Osteocyte (in vitro differentiated cells): Measurements from ENCODE around the gene ZNF506. TPM values are rescaled to one million over a fixed set of nuclear protein-coding genes. Genes with fewer than 3 reads are reported as not detected.

Source experiments
- DNase-seq: peaks from one replicate; pipeline ENCODE4 v3.0.0; 2021; ENCODE audit warnings: mixed read lengths; ENCODE audit not compliant: unreplicated experiment; ENCODE audit errors: extremely low spot score
- H3K27ac Mint-ChIP-seq: one replicate; pipeline ENCODE4 v1.8.0; 2021; ENCODE audit warnings: mild to moderate bottlenecking, mixed read lengths; ENCODE audit not compliant: unreplicated experiment
- H3K27me3 Mint-ChIP-seq: one replicate; pipeline ENCODE4 v1.8.0; 2021; ENCODE audit warnings: mixed read lengths; ENCODE audit not compliant: unreplicated experiment
- H3K36me3 Mint-ChIP-seq: one replicate; pipeline ENCODE4 v1.8.0; 2021; ENCODE audit warnings: mixed read lengths; ENCODE audit not compliant: unreplicated experiment
- H3K4me1 Mint-ChIP-seq: one replicate; pipeline ENCODE4 v1.8.0; 2021; ENCODE audit warnings: mixed read lengths; ENCODE audit not compliant: unreplicated experiment
- H3K4me3 Mint-ChIP-seq: one replicate; pipeline ENCODE4 v1.8.0; 2021; ENCODE audit warnings: mild to moderate bottlenecking, moderate library complexity, mixed read lengths; ENCODE audit not compliant: unreplicated experiment
- H3K9me3 Mint-ChIP-seq: one replicate; pipeline ENCODE4 v1.8.0; 2021; ENCODE audit warnings: mixed read lengths; ENCODE audit not compliant: unreplicated experiment
- total RNA-seq: library from RNA; stranded (reverse); gene quantifications from 2 replicates; pipeline ENCODE4 v1.2.1, GENCODE V29; 2021
- TF ChIP-seq, protein P1 (sequence below): fragments of 200-600 bp; sonication (generic); IDR thresholded peaks from 2 replicates; pipeline ENCODE4 v1.5.0; 2021; ENCODE audit warnings: antibody characterized with exemption, mild to moderate bottlenecking, moderate library complexity

ZNF506 gene
- total RNA-seq, 1 donor from 2014 or later = 10.5 TPM

GRCh38 chr19:19758164-19758563, 63.4 kb downstream of the ZNF506 start:
- Mint-ChIP-seq H3K9me3 (peaks cover 11% of the 10 kb centered on the region), H3K4me1 (no peaks in the 10 kb centered on the region), H3K36me3 (no peaks in the 10 kb centered on the region), H3K4me3 (no peak overlapping the region), H3K27me3 (no peaks in the 10 kb centered on the region), H3K27ac (no peak overlapping the region)
- TF ChIP-seq, protein P1, sequence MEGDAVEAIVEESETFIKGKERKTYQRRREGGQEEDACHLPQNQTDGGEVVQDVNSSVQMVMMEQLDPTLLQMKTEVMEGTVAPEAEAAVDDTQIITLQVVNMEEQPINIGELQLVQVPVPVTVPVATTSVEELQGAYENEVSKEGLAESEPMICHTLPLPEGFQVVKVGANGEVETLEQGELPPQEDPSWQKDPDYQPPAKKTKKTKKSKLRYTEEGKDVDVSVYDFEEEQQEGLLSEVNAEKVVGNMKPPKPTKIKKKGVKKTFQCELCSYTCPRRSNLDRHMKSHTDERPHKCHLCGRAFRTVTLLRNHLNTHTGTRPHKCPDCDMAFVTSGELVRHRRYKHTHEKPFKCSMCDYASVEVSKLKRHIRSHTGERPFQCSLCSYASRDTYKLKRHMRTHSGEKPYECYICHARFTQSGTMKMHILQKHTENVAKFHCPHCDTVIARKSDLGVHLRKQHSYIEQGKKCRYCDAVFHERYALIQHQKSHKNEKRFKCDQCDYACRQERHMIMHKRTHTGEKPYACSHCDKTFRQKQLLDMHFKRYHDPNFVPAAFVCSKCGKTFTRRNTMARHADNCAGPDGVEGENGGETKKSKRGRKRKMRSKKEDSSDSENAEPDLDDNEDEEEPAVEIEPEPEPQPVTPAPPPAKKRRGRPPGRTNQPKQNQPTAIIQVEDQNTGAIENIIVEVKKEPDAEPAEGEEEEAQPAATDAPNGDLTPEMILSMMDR = no peak
- no peak for DNase-seq

GRCh38 chr19:19752760-19753403, 68.7 kb downstream of the ZNF506 start:
- Mint-ChIP-seq H3K4me3 (no peak overlapping the region), H3K9me3 (peaks cover 3% of the 10 kb centered on the region), H3K36me3 (no peaks in the 10 kb centered on the region), H3K4me1 (no peaks in the 10 kb centered on the region), H3K27ac (no peak overlapping the region), H3K27me3 (no peaks in the 10 kb centered on the region)
- no peak for DNase-seq
- TF ChIP-seq, protein P1 = no peak

DNA sequence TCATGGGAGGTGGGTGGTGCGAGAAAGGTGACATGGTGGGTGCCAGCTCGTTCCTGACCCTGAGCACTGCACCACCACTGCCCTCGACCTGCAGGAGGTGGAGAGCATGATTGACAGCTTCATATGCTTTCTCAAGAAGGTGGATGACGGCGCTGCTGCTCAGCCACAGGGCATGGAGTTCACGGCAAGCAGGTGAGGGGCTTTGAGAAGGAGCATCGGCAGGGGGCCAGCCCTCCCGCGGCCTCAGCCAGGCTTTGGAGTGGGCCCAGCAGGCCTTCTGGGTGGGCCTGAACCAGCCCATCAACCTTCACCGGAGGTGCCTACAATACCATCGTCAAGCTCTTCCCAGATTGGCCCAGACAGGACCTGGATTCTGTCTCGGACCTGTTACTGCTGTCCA, 69.7 kb downstream of the ZNF506 start:
- Mint-ChIP-seq H3K9me3 (peaks cover 3% of the 10 kb centered on the region), H3K27ac (no peak overlapping the region), H3K36me3 (no peaks in the 10 kb centered on the region), H3K27me3 (no peaks in the 10 kb centered on the region), H3K4me1 (no peaks in the 10 kb centered on the region), H3K4me3 (no peak overlapping the region)
- peak; percentile 81 for DNase-seq
- TF ChIP-seq, protein P1 = no peak

DNA sequence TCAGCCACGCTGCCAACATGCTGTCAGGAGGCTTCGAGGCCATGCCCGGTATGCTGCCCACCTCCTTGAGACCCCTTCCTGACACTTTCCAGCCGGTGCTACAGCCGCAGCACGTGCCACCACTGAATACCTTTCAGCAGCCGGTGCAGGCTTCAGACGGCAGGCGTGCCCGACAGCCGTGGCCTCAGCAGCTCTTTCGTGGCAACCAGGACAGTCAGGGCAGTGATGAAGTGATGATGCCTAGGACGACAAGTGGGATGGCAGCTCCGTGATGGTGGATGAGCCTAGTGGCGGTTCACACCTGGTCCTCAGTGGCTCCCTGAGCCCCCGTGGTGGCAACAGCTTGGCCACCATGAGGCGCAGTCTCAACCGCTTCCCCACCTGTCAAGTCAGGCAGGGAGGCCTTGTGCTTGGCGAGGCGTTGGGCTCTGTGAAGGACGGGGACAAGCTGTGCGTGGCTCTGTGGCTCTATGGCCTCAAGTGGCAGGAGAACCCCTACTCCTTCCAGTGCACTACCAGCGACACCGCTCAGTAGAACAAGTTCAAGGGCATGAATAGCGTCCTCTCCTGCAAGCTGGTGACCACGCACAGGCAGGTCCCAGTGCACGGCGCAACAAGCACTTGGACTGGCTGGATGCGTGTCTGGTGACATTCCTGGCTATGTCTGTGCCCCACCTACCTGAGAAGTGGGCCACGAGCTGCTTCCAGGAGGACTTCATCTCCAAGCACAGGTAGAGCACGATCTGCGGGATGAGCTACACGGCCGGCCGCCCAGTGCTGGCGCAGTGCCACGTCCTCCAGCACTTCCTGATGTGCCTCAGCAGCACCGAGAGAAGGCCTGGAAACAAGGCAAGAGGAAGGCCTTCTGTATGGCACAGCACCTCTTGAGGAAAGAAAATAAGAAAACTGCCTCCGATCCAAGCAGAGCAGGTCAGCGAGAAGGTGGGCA, 70.4 kb downstream of the ZNF506 start:
- Mint-ChIP-seq H3K36me3 (no peaks in the 10 kb centered on the region), H3K4me3 (no peak overlapping the region), H3K27me3 (no peaks in the 10 kb centered on the region), H3K27ac (no peak overlapping the region), H3K4me1 (no peaks in the 10 kb centered on the region), H3K9me3 (peaks cover 3% of the 10 kb centered on the region)
- TF ChIP-seq, protein P1 = no peak
- DNase-seq = peak; percentile 81
